ENCODE data around the gene DNAJC1.

GRCh38 chr10:21727452-21728168 lies 275.9 kb downstream of the DNAJC1 start:
- TF ChIP-seq REST (IDR thresholded peaks at IDR 0.05; ENCODE audit: low read depth) (no peak), EP300 (IDR thresholded peaks at IDR 0.05; ENCODE audit: borderline replicate concordance) (no peak), MAX (IDR thresholded peaks at IDR 0.05) (no peak), RAD21 (IDR thresholded peaks at IDR 0.05; ENCODE audit: low read depth) (no peak), ZBTB7A (IDR thresholded peaks at IDR 0.05; ENCODE audit: low read depth) (no peak), CREB1 (IDR thresholded peaks at IDR 0.05; ENCODE audit: low read depth) (no peak), TEAD4 (IDR thresholded peaks at IDR 0.05) (no peak)

Measured in Ishikawa (cell line).